ENCODE results near the gene ACD. TPM values are rescaled to one million over a fixed set of nuclear protein-coding genes. Genes with fewer than 3 reads are reported as not detected.

The ACD gene
- total and polyA plus RNA-seq, 2 of the 8 experiments (the other 6 are each of a cell fraction or from before 2014, with no cell fraction given) = 34.8 to 58.0 TPM

GRCh38 chr16:67666032-67666551 is 6.0 kb upstream of the ACD start (continued):
- TF ChIP-seq ATF2 (IDR thresholded peaks at IDR 0.05; ENCODE audit: low read length) (no peak), SIRT6 (IDR thresholded peaks at IDR 0.05; ENCODE audit: low read length) (no peak), CHD1 (IDR thresholded peaks at IDR 0.05; ENCODE audit: low read depth, low read length) (no peak), CEBPB (IDR thresholded peaks at IDR 0.05; ENCODE audit: low read depth, low read length) (no peak), JUN (IDR thresholded peaks at IDR 0.05; ENCODE audit: low read depth, low read length) (no peak), HDAC6 (IDR thresholded peaks at IDR 0.05; ENCODE audit: low read depth, low read length) (no peak), KDM5A (IDR thresholded peaks at IDR 0.05; ENCODE audit: low read length) (no peak), CREB1 (IDR thresholded peaks at IDR 0.05) (no peak), RFX5 (IDR thresholded peaks at IDR 0.05; ENCODE audit: borderline replicate concordance, low read depth, low read length) (no peak), ASH2L (IDR thresholded peaks at IDR 0.05; ENCODE audit: low read length) (peak; percentile 43), KDM4A (IDR thresholded peaks at IDR 0.05; ENCODE audit: low read depth, low read length, severe bottlenecking) (peak; percentile 33), BCL11A (IDR thresholded peaks at IDR 0.05; ENCODE audit: low read depth in 2 of 2, low read length in 2 of 2) (no peak), SIN3A (conservative IDR thresholded peaks at IDR 0.05 in 1 of 2, IDR thresholded peaks at IDR 0.05 in 1 of 2; ENCODE audit: low read depth in 1 of 2, low read length in 2 of 2) (peak in 1 of 2 experiments; percentile 15; a peak in 1 of 4 replicates), SUZ12 (IDR thresholded peaks at IDR 0.05; ENCODE audit: low read length) (no peak)
